ENCODE results near the gene PHRF1. TPM values are rescaled to one million over a fixed set of nuclear protein-coding genes. Genes with fewer than 3 reads are reported as not detected.
"Not testable (repeated sequence)": the region's sequence is repeated elsewhere in the genome, so short reads cannot be mapped to it uniquely, and the experiment has no call there.

The PHRF1 gene
- total and polyA plus RNA-seq, 9 donors = 3.8 to 34.2 (median 28.8) TPM

DNA sequence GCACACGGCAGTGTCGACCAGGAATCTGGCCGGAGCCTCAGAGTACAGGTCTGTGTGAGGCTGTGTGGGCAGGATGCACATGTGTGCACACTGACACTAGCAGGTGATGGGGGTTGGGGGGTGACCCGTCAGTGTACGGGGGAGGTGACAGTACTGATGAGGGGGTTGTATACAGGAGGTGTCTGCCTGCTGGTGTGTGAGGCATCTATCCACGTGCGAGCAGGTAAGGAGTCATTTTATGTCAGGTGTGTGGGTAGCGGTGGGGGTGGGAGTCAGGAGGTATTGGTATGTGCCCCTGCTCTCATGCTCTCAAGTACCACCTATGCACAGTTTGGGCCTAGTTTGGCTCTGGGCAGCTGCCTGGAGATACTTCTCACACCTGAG, 4.5 kb upstream of the PHRF1 start:
- H3K4me1 ChIP-seq (ENCODE audit: insufficient read depth) = peaks cover 7% of the 10 kb centered on the region
- no peaks in the 10 kb centered on the region for H3K9me3 ChIP-seq
- no peak for TF ChIP-seq EP300 (IDR thresholded peaks at IDR 0.05)
- TF ChIP-seq POLR2A (IDR thresholded peaks at IDR 0.05) = no peak
- TF ChIP-seq, protein P1, sequence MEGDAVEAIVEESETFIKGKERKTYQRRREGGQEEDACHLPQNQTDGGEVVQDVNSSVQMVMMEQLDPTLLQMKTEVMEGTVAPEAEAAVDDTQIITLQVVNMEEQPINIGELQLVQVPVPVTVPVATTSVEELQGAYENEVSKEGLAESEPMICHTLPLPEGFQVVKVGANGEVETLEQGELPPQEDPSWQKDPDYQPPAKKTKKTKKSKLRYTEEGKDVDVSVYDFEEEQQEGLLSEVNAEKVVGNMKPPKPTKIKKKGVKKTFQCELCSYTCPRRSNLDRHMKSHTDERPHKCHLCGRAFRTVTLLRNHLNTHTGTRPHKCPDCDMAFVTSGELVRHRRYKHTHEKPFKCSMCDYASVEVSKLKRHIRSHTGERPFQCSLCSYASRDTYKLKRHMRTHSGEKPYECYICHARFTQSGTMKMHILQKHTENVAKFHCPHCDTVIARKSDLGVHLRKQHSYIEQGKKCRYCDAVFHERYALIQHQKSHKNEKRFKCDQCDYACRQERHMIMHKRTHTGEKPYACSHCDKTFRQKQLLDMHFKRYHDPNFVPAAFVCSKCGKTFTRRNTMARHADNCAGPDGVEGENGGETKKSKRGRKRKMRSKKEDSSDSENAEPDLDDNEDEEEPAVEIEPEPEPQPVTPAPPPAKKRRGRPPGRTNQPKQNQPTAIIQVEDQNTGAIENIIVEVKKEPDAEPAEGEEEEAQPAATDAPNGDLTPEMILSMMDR (IDR thresholded peaks at IDR 0.05) = no peak
- intact Hi-C loops (cut with DNase I) = no loop called here
- no peak overlapping the region for H3K27ac ChIP-seq
- no peaks in the 10 kb centered on the region for H3K36me3 ChIP-seq
- peak in 1 of 5 donors; percentile 25 for DNase-seq
- 53 to 65% (median 58%) methylated on average over 8 of the region's 8 CpGs for WGBS, 3 donors
- no peaks in the 10 kb centered on the region for H3K27me3 ChIP-seq
- no peak overlapping the region for H3K4me3 ChIP-seq

DNA sequence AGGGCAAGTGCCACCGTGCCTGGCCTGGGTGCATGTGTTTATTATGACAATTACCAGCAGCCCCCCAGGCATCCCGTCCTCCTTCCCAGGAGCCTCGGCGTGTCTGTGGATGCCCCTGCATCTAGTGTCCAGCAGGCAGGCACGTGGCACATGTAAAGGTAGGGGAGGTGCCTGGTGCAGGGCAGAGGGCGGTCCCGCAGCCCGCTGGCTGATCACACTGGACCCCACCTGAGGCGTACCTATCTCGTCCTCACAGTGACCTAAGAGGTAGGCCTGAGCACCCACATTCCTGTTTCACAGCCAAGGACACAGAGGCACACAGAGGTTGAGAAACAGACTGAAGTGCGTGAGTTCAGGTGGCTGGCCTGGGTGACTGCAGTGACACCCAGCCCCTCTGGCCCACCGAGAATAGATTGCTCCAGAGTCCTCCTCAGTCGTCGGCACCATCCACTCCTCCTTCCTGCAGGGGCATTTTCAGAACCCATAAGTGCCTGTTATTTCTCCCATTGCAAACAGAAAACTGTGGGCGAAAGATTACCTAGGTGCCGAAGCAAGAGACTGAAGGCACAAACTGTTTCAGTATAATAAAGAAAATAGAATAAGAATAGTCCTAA, 3.0 kb upstream of the PHRF1 start:
- intact Hi-C loops (cut with DNase I) = no loop called here
- Histone ChIP-seq H3K36me3 (no peaks in the 10 kb centered on the region), H3K27ac (no peak overlapping the region), H3K9me3 (no peaks in the 10 kb centered on the region), H3K27me3 (no peaks in the 10 kb centered on the region), H3K4me3 (no peak overlapping the region), H3K4me1 (ENCODE audit: insufficient read depth) (peaks cover 15% of the 10 kb centered on the region)
- WGBS, 3 donors = 66 to 73% (median 71%) methylated on average over 15 to 16 of the region's 16 CpGs
- TF ChIP-seq, protein P1 (IDR thresholded peaks at IDR 0.05) = no peak
- no peak for TF ChIP-seq POLR2A (IDR thresholded peaks at IDR 0.05)
- no peak for TF ChIP-seq EP300 (IDR thresholded peaks at IDR 0.05)
- peak in 1 of 5 donors; percentile 42 for DNase-seq

DNA sequence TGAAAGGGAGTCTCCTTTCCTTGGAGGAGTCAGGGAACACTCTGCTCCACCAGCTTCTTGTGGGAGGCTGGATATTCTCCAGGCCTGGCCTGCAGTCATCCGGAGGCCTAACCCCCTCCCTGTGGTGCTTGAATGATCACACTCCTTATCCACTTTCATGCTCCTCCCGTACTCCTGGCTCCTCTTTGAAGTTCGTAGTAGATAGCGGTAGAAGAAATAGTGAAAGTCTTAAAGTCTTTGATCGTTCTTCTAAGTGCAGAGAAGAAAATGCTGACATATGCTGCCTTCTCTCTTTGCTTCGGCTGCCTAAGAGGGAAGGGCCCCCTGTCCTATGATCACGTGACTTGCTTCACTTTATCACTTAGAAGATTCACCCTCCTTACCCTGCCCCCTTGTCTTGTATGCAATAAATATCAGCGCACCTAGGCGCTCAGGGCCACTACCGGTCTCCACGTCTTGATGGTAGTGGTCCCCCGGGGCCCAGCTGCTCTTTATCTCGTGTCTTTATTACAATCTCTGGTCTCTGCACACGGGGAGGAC, 2.2 kb upstream of the PHRF1 start:
- Histone ChIP-seq H3K4me1 (ENCODE audit: insufficient read depth) (peaks cover 19% of the 10 kb centered on the region), H3K4me3 (peak overlapping the region; percentile 9)
- DNase-seq = peak in 2 of 5 donors; percentile 54 to 68
- intact Hi-C loops (cut with DNase I); H3K27me3 ChIP-seq; H3K9me3 ChIP-seq; H3K36me3 ChIP-seq; H3K27ac ChIP-seq: not testable (repeated sequence)
- 20 to 32% (median 23%) methylated on average over 14 of the region's 14 CpGs for WGBS, 3 donors

DNA sequence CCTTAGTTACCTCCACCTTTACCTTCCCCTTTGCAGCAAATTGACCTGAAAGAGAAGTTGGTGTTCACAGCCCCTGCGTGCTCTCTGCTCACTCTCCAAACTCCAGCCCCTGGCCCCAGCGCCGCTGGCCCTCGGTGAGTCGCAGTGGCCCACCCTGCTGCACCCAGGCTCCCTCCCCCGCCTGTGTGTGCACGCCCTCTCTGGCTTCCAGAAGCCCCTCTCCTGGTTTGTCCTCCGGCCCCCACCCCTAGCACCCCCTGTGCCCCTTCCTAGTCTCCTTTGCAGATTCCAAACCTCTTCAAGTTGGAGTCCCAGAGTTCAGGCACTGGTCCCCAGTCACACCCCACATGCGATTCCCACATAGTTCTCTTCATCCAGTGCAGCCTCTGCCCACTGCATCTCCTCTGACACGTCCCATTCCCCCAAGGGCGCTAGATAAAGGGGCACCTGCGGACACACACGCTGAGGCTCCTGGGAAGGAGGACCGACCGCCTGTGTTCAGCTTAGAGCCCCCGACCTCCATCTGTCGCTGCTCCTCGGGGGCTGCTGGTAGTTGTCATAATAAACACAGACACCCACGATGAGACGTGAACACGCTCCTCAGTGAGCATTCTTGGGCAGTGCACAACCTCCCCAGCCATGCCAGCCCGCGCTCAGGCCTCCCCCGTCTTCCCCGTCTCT, 1.5 kb upstream of the PHRF1 start:
- DNase-seq = peak in 2 of 5 donors; percentile 54 to 60
- peaks cover 19% of the 10 kb centered on the region for H3K4me1 ChIP-seq (ENCODE audit: insufficient read depth)
- no peaks in the 10 kb centered on the region for H3K9me3 ChIP-seq
- peak overlapping the region; percentile 73 for H3K4me3 ChIP-seq
- no peaks in the 10 kb centered on the region for H3K36me3 ChIP-seq
- no peak overlapping the region for H3K27ac ChIP-seq
- TF ChIP-seq, protein P1 (IDR thresholded peaks at IDR 0.05) = no peak
- TF ChIP-seq EP300 (IDR thresholded peaks at IDR 0.05) = no peak
- TF ChIP-seq POLR2A (IDR thresholded peaks at IDR 0.05) = no peak
- no peaks in the 10 kb centered on the region for H3K27me3 ChIP-seq
- intact Hi-C loops (cut with DNase I) = no loop called here
- WGBS, 3 donors = 16 to 18% (median 17%) methylated on average over 25 of the region's 25 CpGs

Measured in ovary (tissue), 9 donors.